Stimulated activated CD8-positive, alpha-beta memory T cell treated with anti-CD3 and anti-CD28 coated beads, Interleukin-12 subunit alpha, Interleukin-12 subunit beta, amount 100 ng/mL, for 1 hour (primary cell): ENCODE measurements around the gene NUDCD2.

Experiments used
- DNase-seq: peaks from one replicate; pipeline ENCODE4 v3.0.0-alpha.2; 2020; ENCODE audit warnings: low read depth

The NUDCD2 gene

GRCh38 chr5:163459819-163460561 lies at the start of gene NUDCD2:
Gene NUDCD2 (minus strand): TSS chr5:163460102. CDS start chr5:163460050, 52 bp downstream.
- peak; percentile 94 for DNase-seq

GRCh38 chr5:163509291-163509951 lies 49.5 kb upstream of the NUDCD2 start:
- no peak for DNase-seq

- no peak for DNase-seq
Measured at GRCh38 chr5:163508753-163509152, 48.9 kb upstream of the NUDCD2 start.

GRCh38 chr5:163506726-163507125 lies 46.8 kb upstream of the NUDCD2 start:
- no peak for DNase-seq

GRCh38 chr5:163506095-163506457 lies 46.2 kb upstream of the NUDCD2 start:
- DNase-seq, result no peak

- DNase-seq, result peak; percentile 89
Measured at GRCh38 chr5:163505368-163506094, 45.6 kb upstream of the NUDCD2 start, which contains the start of gene MAT2B. Gene MAT2B (plus strand): TSS chr5:163505619. CDS start chr5:163505687, 68 bp downstream.

GRCh38 chr5:163505049-163505367 lies 45.1 kb upstream of the NUDCD2 start:
- DNase-seq, result no peak

- DNase-seq, result no peak
Measured at GRCh38 chr5:163504079-163504931, 44.4 kb upstream of the NUDCD2 start.

- DNase-seq, result no peak
Measured at GRCh38 chr5:163503106-163504078, 43.5 kb upstream of the NUDCD2 start.

- DNase-seq, result no peak
Measured at GRCh38 chr5:163502521-163502920, 42.6 kb upstream of the NUDCD2 start.

- DNase-seq, result no peak
Measured at GRCh38 chr5:163498886-163499285, 39.0 kb upstream of the NUDCD2 start.

GRCh38 chr5:163497315-163497714 lies 37.4 kb upstream of the NUDCD2 start:
- no peak for DNase-seq

- DNase-seq, result no peak
Measured at GRCh38 chr5:163496286-163496685, 36.4 kb upstream of the NUDCD2 start.

- DNase-seq, result no peak
Measured at GRCh38 chr5:163489745-163490075, 29.8 kb upstream of the NUDCD2 start.

- DNase-seq, result no peak
Measured at GRCh38 chr5:163489055-163489744, 29.3 kb upstream of the NUDCD2 start.

GRCh38 chr5:163478982-163479271 lies 19.0 kb upstream of the NUDCD2 start:
- DNase-seq, result no peak

GRCh38 chr5:163478126-163478981 lies 18.5 kb upstream of the NUDCD2 start:
- no peak for DNase-seq

GRCh38 chr5:163475411-163475810 lies 15.5 kb upstream of the NUDCD2 start:
- no peak for DNase-seq

- no peak for DNase-seq
Measured at GRCh38 chr5:163473635-163474243, 13.8 kb upstream of the NUDCD2 start.
